Measurements from ENCODE around the gene TIMM8A.

Gene TIMM8A

GRCh38 chrX:101362116-101362515 lies 13.6 kb upstream of the TIMM8A start:
- 0 out of 2 replicates have a peak, but pooled peaks cover 2% of the 10 kb centered on the region for H3F3A ChIP-seq (ENCODE audit: control insufficient read depth, insufficient read depth)
- H3K79me2 ChIP-seq (ENCODE audit: control insufficient read depth, low read length): no peaks in the 10 kb centered on the region
- peaks cover 71% of the 10 kb centered on the region for H3K36me3 ChIP-seq (ENCODE audit: control insufficient read depth, low read length)
- no peaks in the 10 kb centered on the region for H3K27me3 ChIP-seq (ENCODE audit: control insufficient read depth, low read length)
- H3K4me1 ChIP-seq (ENCODE audit: control insufficient read depth, low read length): peaks cover 23% of the 10 kb centered on the region
- no peak overlapping the region for H3K27ac ChIP-seq (ENCODE audit: low read depth, low read length)
- no peaks in the 10 kb centered on the region for H4K20me1 ChIP-seq (ENCODE audit: control insufficient read depth, insufficient read depth, low read depth, low read length)
- TF ChIP-seq CTCF (IDR thresholded peaks at IDR 0.05; ENCODE audit: low read depth, low read length, poor library complexity, severe bottlenecking) (no peak), EZH2phosphoT487 (IDR thresholded peaks at IDR 0.05; ENCODE audit: borderline replicate concordance, low read length) (no peak)
- H3K4me3 ChIP-seq (ENCODE audit: low read length): no peak overlapping the region
- no peaks in the 10 kb centered on the region for H3K9me3 ChIP-seq (ENCODE audit: control insufficient read depth, insufficient read depth, low read length)
- no peak overlapping the region for H3K4me2 ChIP-seq (ENCODE audit: low read length)
- H3K9me2 ChIP-seq (replicated peaks; ENCODE audit: control insufficient read depth, low read length): no peaks in the 10 kb centered on the region

GRCh38 chrX:101360390-101360789 lies 11.8 kb upstream of the TIMM8A start:
- Histone ChIP-seq H3K36me3 (ENCODE audit: control insufficient read depth, low read length) (peaks cover 76% of the 10 kb centered on the region), H3K27ac (ENCODE audit: low read depth, low read length) (no peak overlapping the region), H3K4me3 (ENCODE audit: low read length) (no peak overlapping the region), H3K4me1 (ENCODE audit: control insufficient read depth, low read length) (peaks cover 23% of the 10 kb centered on the region), H3K79me2 (ENCODE audit: control insufficient read depth, low read length) (no peaks in the 10 kb centered on the region), H3F3A (ENCODE audit: control insufficient read depth, insufficient read depth) (0 out of 2 replicates have a peak, but pooled peaks cover 2% of the 10 kb centered on the region), H4K20me1 (ENCODE audit: control insufficient read depth, insufficient read depth, low read depth, low read length) (no peaks in the 10 kb centered on the region), H3K9me2 (replicated peaks; ENCODE audit: control insufficient read depth, low read length) (no peaks in the 10 kb centered on the region), H3K27me3 (ENCODE audit: control insufficient read depth, low read length) (no peaks in the 10 kb centered on the region), H3K4me2 (ENCODE audit: low read length) (no peak overlapping the region), H3K9me3 (ENCODE audit: control insufficient read depth, insufficient read depth, low read length) (no peaks in the 10 kb centered on the region)
- TF ChIP-seq EZH2phosphoT487 (IDR thresholded peaks at IDR 0.05; ENCODE audit: borderline replicate concordance, low read length) (no peak), CTCF (IDR thresholded peaks at IDR 0.05; ENCODE audit: low read depth, low read length, poor library complexity, severe bottlenecking) (no peak)

- no peaks in the 10 kb centered on the region for H3K79me2 ChIP-seq (ENCODE audit: control insufficient read depth, low read length)
- TF ChIP-seq CTCF (IDR thresholded peaks at IDR 0.05; ENCODE audit: low read depth, low read length, poor library complexity, severe bottlenecking) (no peak), EZH2phosphoT487 (IDR thresholded peaks at IDR 0.05; ENCODE audit: borderline replicate concordance, low read length) (no peak)
- H4K20me1 ChIP-seq (ENCODE audit: control insufficient read depth, insufficient read depth, low read depth, low read length): no peaks in the 10 kb centered on the region
Observed at GRCh38 chrX:101359966-101360365, 11.4 kb upstream of the TIMM8A start.

More at GRCh38 chrX:101359966-101360365, 11.4 kb upstream of the TIMM8A start:
- Histone ChIP-seq H3K4me3 (ENCODE audit: low read length) (no peak overlapping the region), H3K27ac (ENCODE audit: low read depth, low read length) (no peak overlapping the region), H3K36me3 (ENCODE audit: control insufficient read depth, low read length) (peaks cover 75% of the 10 kb centered on the region), H3K9me3 (ENCODE audit: control insufficient read depth, insufficient read depth, low read length) (no peaks in the 10 kb centered on the region), H3K4me1 (ENCODE audit: control insufficient read depth, low read length) (peaks cover 23% of the 10 kb centered on the region), H3K9me2 (replicated peaks; ENCODE audit: control insufficient read depth, low read length) (no peaks in the 10 kb centered on the region), H3K27me3 (ENCODE audit: control insufficient read depth, low read length) (no peaks in the 10 kb centered on the region), H3F3A (ENCODE audit: control insufficient read depth, insufficient read depth) (0 out of 2 replicates have a peak, but pooled peaks cover 2% of the 10 kb centered on the region), H3K4me2 (ENCODE audit: low read length) (no peak overlapping the region)

Data from DOHH2 (cell line).